Measurements from ENCODE around the gene PLEKHJ1. TPM values are rescaled to one million over a fixed set of nuclear protein-coding genes. Genes with fewer than 3 reads are reported as not detected.

The PLEKHJ1 gene
- total and polyA plus RNA-seq, 2 of the 8 experiments (the other 6 are each of a cell fraction or from before 2014, with no cell fraction given), result 135 to 187 TPM

DNA sequence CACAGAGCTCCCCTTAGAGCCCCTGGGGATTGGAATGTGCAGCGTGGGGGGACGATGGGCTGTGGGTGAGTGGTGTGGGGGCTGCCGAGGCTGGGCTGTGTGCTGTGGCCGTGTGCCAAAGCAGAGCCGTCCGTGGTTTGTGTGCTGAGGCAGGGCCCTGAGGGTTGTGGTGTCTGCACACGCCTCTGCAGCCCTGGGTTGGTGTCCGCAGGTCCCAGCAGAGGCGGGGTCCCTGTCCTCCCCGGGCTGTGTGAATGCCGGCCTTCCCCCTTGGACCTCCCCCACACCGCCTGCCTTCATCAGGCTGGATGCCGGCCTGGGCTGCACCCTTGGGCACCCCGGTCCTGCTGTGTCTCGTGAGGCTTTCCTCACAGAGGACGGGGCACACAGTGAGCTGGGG is 46.2 kb downstream of the PLEKHJ1 start:
- Histone ChIP-seq H4K8ac (ENCODE audit: extremely low read depth, insufficient read depth, low read length) (peak overlapping the region; percentile 65; the same call in 1 of the 2 replicates), H3K27ac (ENCODE audit: low read depth, low read length) (no peak overlapping the region; the same call in 1 of the 2 replicates), H2BK5ac (ENCODE audit: low read depth, low read length) (no peak overlapping the region; the same call in 1 of the 2 replicates), H3K9me3 (ENCODE audit: insufficient read depth in 2 of 2, low read depth in 1 of 2, low read length in 1 of 2) (no peaks in the 10 kb centered on the region), H3K79me2 (ENCODE audit: control insufficient read depth in 1 of 2, insufficient read depth in 2 of 2, low read length in 2 of 2) (peaks cover 0 to 5% of the 10 kb centered on the region in 2 experiments; a peak in 1 of 4 replicates), H3K23ac (ENCODE audit: insufficient read length) (no peak overlapping the region), H4K91ac (replicated peaks; ENCODE audit: insufficient read length, low read length) (no peak overlapping the region), H2BK20ac (ENCODE audit: low read length) (no peak overlapping the region), H2BK15ac (ENCODE audit: low read length) (no peak overlapping the region), H2BK12ac (ENCODE audit: low read depth, low read length) (no peak overlapping the region), H2BK120ac (replicated peaks; ENCODE audit: low read depth, low read length) (no peak overlapping the region), H3K27me3 (replicated peaks in 1 of 4; ENCODE audit: control insufficient read depth in 3 of 4, extremely low read depth in 1 of 4, insufficient read depth in 3 of 4, low read length in 3 of 4) (no peaks in the 10 kb centered on the region), H4K5ac (ENCODE audit: insufficient read length, low read depth, low read length) (no peak overlapping the region), H2AFZ (ENCODE audit: low read length) (no peak overlapping the region), H2AK5ac (ENCODE audit: low read depth, low read length) (no peak overlapping the region), H3K23me2 (ENCODE audit: low read depth, low read length) (no peaks in the 10 kb centered on the region), H3K79me1 (ENCODE audit: low read depth, low read length) (peaks cover 15% of the 10 kb centered on the region), H4K20me1 (replicated peaks in 1 of 2; ENCODE audit: control insufficient read depth in 1 of 2, insufficient read depth in 2 of 2, low read length in 2 of 2) (peaks cover 2 to 27% of the 10 kb centered on the region in 2 experiments), H3K9ac (replicated peaks in 1 of 4; ENCODE audit: extremely low read depth in 1 of 4, low read depth in 3 of 4, low read length in 3 of 4) (no peak overlapping the region), H3K4me3 (ENCODE audit: extremely low read depth in 1 of 4, insufficient read depth in 2 of 4, low read depth in 3 of 4, low read length in 4 of 4) (no peak overlapping the region), H3K4me2 (ENCODE audit: insufficient read depth in 1 of 2, low read depth in 2 of 2, low read length in 2 of 2) (no peak overlapping the region), H3K14ac (ENCODE audit: insufficient read length) (no peak overlapping the region), H3K4ac (replicated peaks; ENCODE audit: insufficient read length, low read depth, low read length) (no peak overlapping the region), H3K36me3 (ENCODE audit: control insufficient read depth in 2 of 4, insufficient read depth in 4 of 4, low read length in 3 of 4) (peaks cover 6 to 32% (median 20%) of the 10 kb centered on the region in 4 experiments; a peak in 7 of 8 replicates), H3K18ac (ENCODE audit: extremely low read depth, low read length) (no peak overlapping the region), H3K4me1 (replicated peaks in 1 of 4; ENCODE audit: control insufficient read depth in 3 of 4, insufficient read depth in 4 of 4, low read length in 3 of 4) (no peaks in the 10 kb centered on the region), H3K56ac (replicated peaks; ENCODE audit: insufficient read length, low read depth, low read length) (no peak overlapping the region)
- no peak for FAIRE-seq
- 87% methylated on average over 12 of the region's 16 CpGs; no CpG with 5 or more reads in 1 of the 2 experiments for WGBS, 2 experiments (ENCODE audit: extremely low coverage in 1 of 2, insufficient coverage in 1 of 2, insufficient read length in 1 of 2, insufficient replicate concordance in 2 of 2, low coverage in 1 of 2, low lambda C conversion rate in 2 of 2, missing lambda C conversion rate in 1 of 2)
- POLR2A ChIA-PET (ENCODE audit: partially characterized antibody), result interaction anchor here (0.6 to 1.6 kb wide), 2 partner anchors 20 to 60 kb away, joined by 3 read pairs; partner anchors contain the start of gene AMH
- no peak for DNase-seq (ENCODE audit: low read depth in 1 of 2, low spot score in 2 of 2)
- CTCF ChIA-PET (ENCODE audit: partially characterized antibody), result interaction anchor here (0.8 to 2.2 kb wide), 7 partner anchors 9 to 93 kb away, joined by 3 to 18 read pairs (median 3); no protein-coding TSS in a partner anchor
- TF ChIP-seq SP1 (IDR thresholded peaks at IDR 0.05; ENCODE audit: low read depth, low read length) (no peak), RBBP5 (IDR thresholded peaks at IDR 0.05; ENCODE audit: borderline replicate concordance, low read depth, low read length) (no peak), RAD21 (IDR thresholded peaks at IDR 0.05 in 1 of 2, conservative IDR thresholded peaks at IDR 0.05 in 1 of 2; ENCODE audit: low read depth in 2 of 2, low read length in 2 of 2) (no peak), RNF2 (IDR thresholded peaks at IDR 0.05; ENCODE audit: borderline replicate concordance, low read depth, low read length, missing control alignments, poor library complexity, severe bottlenecking) (no peak), SIX5 (IDR thresholded peaks at IDR 0.05; ENCODE audit: low read depth, low read length) (no peak), KDM4A (IDR thresholded peaks at IDR 0.05; ENCODE audit: low read depth, low read length, severe bottlenecking) (no peak), SAP30 (IDR thresholded peaks at IDR 0.05; ENCODE audit: insufficient read depth, insufficient replicate concordance, low read length) (no peak), TAF1 (IDR thresholded peaks at IDR 0.05; ENCODE audit: low read depth, low read length) (no peak), EP300 (IDR thresholded peaks at IDR 0.05; ENCODE audit: borderline replicate concordance in 1 of 2, low read depth in 2 of 2, low read length in 2 of 2) (no peak), RXRA (IDR thresholded peaks at IDR 0.05; ENCODE audit: insufficient read depth, low read depth, low read length) (no peak), YY1 (IDR thresholded peaks at IDR 0.05; ENCODE audit: low read depth, low read length) (no peak), CBX8 (IDR thresholded peaks at IDR 0.05; ENCODE audit: borderline replicate concordance, low read depth, low read length) (no peak), TCF12 (IDR thresholded peaks at IDR 0.05; ENCODE audit: low read depth, low read length) (no peak)
